ENCODE measurements around the gene DDX39B.
A peak's percentile ranks its signal among the peaks of the same experiment; 100 is the strongest.

DDX39B gene

GRCh38 chr6:31486065-31486837 lies 55.6 kb downstream of the DDX39B start:
- peak; percentile 43 for TF ChIP-seq REST (IDR thresholded peaks at IDR 0.05; ENCODE audit: low read depth)

GRCh38 chr6:31485055-31485454 lies 56.7 kb downstream of the DDX39B start:
- no peak for TF ChIP-seq EGR1 (IDR thresholded peaks at IDR 0.05)

- TF ChIP-seq USF1 (IDR thresholded peaks at IDR 0.05) (no peak), RAD21 (IDR thresholded peaks at IDR 0.05; ENCODE audit: low read depth) (no peak)
Observed at GRCh38 chr6:31483392-31483791, 58.4 kb downstream of the DDX39B start.

GRCh38 chr6:31480574-31480973 lies 61.2 kb downstream of the DDX39B start:
- TF ChIP-seq CREB1 (IDR thresholded peaks at IDR 0.05; ENCODE audit: low read depth) (no peak), REST (IDR thresholded peaks at IDR 0.05; ENCODE audit: low read depth) (no peak), TAF1 (IDR thresholded peaks at IDR 0.05; ENCODE audit: low read depth) (no peak), CEBPB (IDR thresholded peaks at IDR 0.05) (no peak), ZBTB7A (IDR thresholded peaks at IDR 0.05; ENCODE audit: low read depth) (no peak), NFIC (IDR thresholded peaks at IDR 0.05) (no peak), EP300 (IDR thresholded peaks at IDR 0.05; ENCODE audit: borderline replicate concordance) (no peak), YY1 (IDR thresholded peaks at IDR 0.05; ENCODE audit: low read depth) (no peak), FOXM1 (IDR thresholded peaks at IDR 0.05; ENCODE audit: borderline replicate concordance, low read depth) (no peak), TCF12 (IDR thresholded peaks at IDR 0.05; ENCODE audit: low read depth) (no peak), TEAD4 (IDR thresholded peaks at IDR 0.05) (no peak), MAX (IDR thresholded peaks at IDR 0.05) (no peak), USF1 (IDR thresholded peaks at IDR 0.05) (no peak), EGR1 (IDR thresholded peaks at IDR 0.05) (no peak), RAD21 (IDR thresholded peaks at IDR 0.05; ENCODE audit: low read depth) (no peak)
